NOMO-1 (cell line): ENCODE results near the gene GGT7.
A peak's percentile ranks its signal among the peaks of the same experiment; 100 is the strongest.
"Not testable (repeated sequence)": the region's sequence is repeated elsewhere in the genome, so short reads cannot be mapped to it uniquely, and the experiment has no call there.

ENCODE experiments used
- DNase-seq, 2 experiments: peaks; one replicate each; lab custom pipeline; 2025; ENCODE audit not compliant: unreplicated experiment in 2 of 2; lab: John Stamatoyannopoulos, UW

GGT7 gene

GRCh38 chr20:34883809-34884208, 11.2 kb upstream of the GGT7 start:
- no peak for DNase-seq

- DNase-seq, result no peak
Measured at GRCh38 chr20:34883087-34883688, 10.5 kb upstream of the GGT7 start.

GRCh38 chr20:34881689-34882088, 9.0 kb upstream of the GGT7 start:
- DNase-seq, result no peak

- DNase-seq, result not testable (repeated sequence)
Measured at GRCh38 chr20:34880971-34881370, 8.3 kb upstream of the GGT7 start.

- no peak for DNase-seq
Measured at GRCh38 chr20:34880215-34880850, 7.7 kb upstream of the GGT7 start.

GRCh38 chr20:34876406-34877282, 4.0 kb upstream of the GGT7 start, which contains the start of gene ACSS2:
Gene ACSS2, plus strand, starts transcription at chr20:34876612. Its CDS starts 34 bp downstream, at chr20:34876646.
- DNase-seq, result no peak

GRCh38 chr20:34875642-34876405, 3.2 kb upstream of the GGT7 start:
- DNase-seq, result peak; percentile 97 to 98

- peak; percentile 69 to 75 for DNase-seq
Measured at GRCh38 chr20:34874094-34874654, 1.5 kb upstream of the GGT7 start.

GRCh38 chr20:34873583-34874093, 982 bp upstream of the GGT7 start:
- no peak for DNase-seq

GRCh38 chr20:34871966-34872621, 562 bp downstream of the GGT7 start:
- DNase-seq, result no peak

- DNase-seq, result no peak
Measured at GRCh38 chr20:34871320-34871926, 1.2 kb downstream of the GGT7 start.

GRCh38 chr20:34864216-34864615, 8.4 kb downstream of the GGT7 start:
- DNase-seq, result no peak

GRCh38 chr20:34863421-34863965, 9.2 kb downstream of the GGT7 start:
- DNase-seq, result no peak

GRCh38 chr20:34862724-34863123, 9.9 kb downstream of the GGT7 start:
- DNase-seq, result no peak

- DNase-seq, result no peak
Measured at GRCh38 chr20:34861386-34862084, 11.1 kb downstream of the GGT7 start.

- no peak for DNase-seq
Measured at GRCh38 chr20:34859826-34860545, 12.7 kb downstream of the GGT7 start.

GRCh38 chr20:34859367-34859766, 13.3 kb downstream of the GGT7 start:
- no peak for DNase-seq

- no peak for DNase-seq
Measured at GRCh38 chr20:34852298-34852697, 20.4 kb downstream of the GGT7 start.
